ENCODE measurements around the gene MIPEP.

The MIPEP gene

GRCh38 chr13:23805122-23805521 lies 84.1 kb downstream of the MIPEP start:
- DNase-seq (ENCODE audit: low read depth) = no peak
- no peak for TF ChIP-seq POLR2A (IDR thresholded peaks at IDR 0.05; ENCODE audit: extremely low read depth, insufficient read length)
- no peak for TF ChIP-seq MYC (IDR thresholded peaks at IDR 0.05; ENCODE audit: low read depth, low read length)
- TF ChIP-seq CTCF (IDR thresholded peaks at IDR 0.05; ENCODE audit: low read depth, low read length) = no peak
- no peak for TF ChIP-seq MAX (IDR thresholded peaks at IDR 0.05; ENCODE audit: low read depth, low read length)
- H3K4me3 ChIP-seq (ENCODE audit: low read depth, low read length) = no peak overlapping the region

- DNase-seq (ENCODE audit: low read depth) = no peak
- no peak for TF ChIP-seq CTCF (IDR thresholded peaks at IDR 0.05; ENCODE audit: low read depth, low read length)
- no peak for TF ChIP-seq POLR2A (IDR thresholded peaks at IDR 0.05; ENCODE audit: extremely low read depth, insufficient read length)
- H3K4me3 ChIP-seq (ENCODE audit: low read depth, low read length) = no peak overlapping the region
Observed at GRCh38 chr13:23804166-23804565, 85.0 kb downstream of the MIPEP start.

- no peak for TF ChIP-seq CTCF (IDR thresholded peaks at IDR 0.05; ENCODE audit: low read depth, low read length)
- TF ChIP-seq MYC (IDR thresholded peaks at IDR 0.05; ENCODE audit: low read depth, low read length) = no peak
- no peak for TF ChIP-seq POLR2A (IDR thresholded peaks at IDR 0.05; ENCODE audit: extremely low read depth, insufficient read length)
- TF ChIP-seq MAX (IDR thresholded peaks at IDR 0.05; ENCODE audit: low read depth, low read length) = no peak
- DNase-seq (ENCODE audit: low read depth) = no peak
- H3K4me3 ChIP-seq (ENCODE audit: low read depth, low read length) = no peak overlapping the region
Observed at GRCh38 chr13:23801141-23801540, 88.1 kb downstream of the MIPEP start.

- no peak for DNase-seq (ENCODE audit: low read depth)
- TF ChIP-seq MYC (IDR thresholded peaks at IDR 0.05; ENCODE audit: low read depth, low read length) (no peak), CTCF (IDR thresholded peaks at IDR 0.05; ENCODE audit: low read depth, low read length) (no peak), POLR2A (IDR thresholded peaks at IDR 0.05; ENCODE audit: extremely low read depth, insufficient read length) (no peak), MAX (IDR thresholded peaks at IDR 0.05; ENCODE audit: low read depth, low read length) (no peak)
- H3K4me3 ChIP-seq (ENCODE audit: low read depth, low read length) = no peak overlapping the region
Observed at GRCh38 chr13:23799945-23800344, 89.3 kb downstream of the MIPEP start.

GRCh38 chr13:23797276-23797903 lies 91.8 kb downstream of the MIPEP start:
- TF ChIP-seq POLR2A (IDR thresholded peaks at IDR 0.05; ENCODE audit: extremely low read depth, insufficient read length) = no peak
- no peak for TF ChIP-seq MAX (IDR thresholded peaks at IDR 0.05; ENCODE audit: low read depth, low read length)
- no peak for TF ChIP-seq MYC (IDR thresholded peaks at IDR 0.05; ENCODE audit: low read depth, low read length)
- no peak for TF ChIP-seq CTCF (IDR thresholded peaks at IDR 0.05; ENCODE audit: low read depth, low read length)
- H3K4me3 ChIP-seq (ENCODE audit: low read depth, low read length) = no peak overlapping the region
- DNase-seq (ENCODE audit: low read depth) = no peak

- no peak for DNase-seq (ENCODE audit: low read depth)
- TF ChIP-seq MYC (IDR thresholded peaks at IDR 0.05; ENCODE audit: low read depth, low read length) (no peak), CTCF (IDR thresholded peaks at IDR 0.05; ENCODE audit: low read depth, low read length) (no peak), POLR2A (IDR thresholded peaks at IDR 0.05; ENCODE audit: extremely low read depth, insufficient read length) (no peak), MAX (IDR thresholded peaks at IDR 0.05; ENCODE audit: low read depth, low read length) (no peak)
- no peak overlapping the region for H3K4me3 ChIP-seq (ENCODE audit: low read depth, low read length)
Observed at GRCh38 chr13:23796551-23796950, 92.6 kb downstream of the MIPEP start.
